HepG2 (cell line): ENCODE results near the gene APRT. TPM values are rescaled to one million over a fixed set of nuclear protein-coding genes. Genes with fewer than 3 reads are reported as not detected.

ENCODE experiments used
- EP300 ChIP-seq, 3 experiments: sonication (generic) in 1 of 3; formaldehyde crosslinking in 1 of 3; IDR thresholded peaks; 2 replicates each; pipeline versions ENCODE4 v1.5.1 to v1.6.1; 2011 to 2020; ENCODE audit warnings: low read depth in 2 of 3, low read length in 2 of 3, borderline replicate concordance in 1 of 3, improper control_type of control experiment in 1 of 3, mild to moderate bottlenecking in 1 of 3, missing genetic modification reagents in 1 of 3, moderate library complexity in 1 of 3
- FOSL2 ChIP-seq: sonication (generic); formaldehyde crosslinking; IDR thresholded peaks from 2 replicates; pipeline ENCODE4 v1.4.0; 2020; ENCODE audit warnings: missing genetic modification reagents
- FOXK1 ChIP-seq: sonication (generic); formaldehyde crosslinking; IDR thresholded peaks from 2 replicates; pipeline ENCODE4 v1.4.0; 2020; ENCODE audit warnings: low read depth, missing genetic modification reagents, borderline replicate concordance
- GABPB1 ChIP-seq: IDR thresholded peaks from 2 replicates; pipeline ENCODE4 v1.6.1; 2016; ENCODE audit warnings: mild to moderate bottlenecking, missing genetic modification reagents, moderate library complexity, missing compliant biosample characterization
- HNRNPK ChIP-seq: fragments of 200-400 bp; formaldehyde crosslinking; IDR thresholded peaks from 2 replicates; pipeline ENCODE4 v1.6.1; 2018; ENCODE audit warnings: low read length, low read depth, moderate library complexity, mild to moderate bottlenecking; ENCODE audit not compliant: poor library complexity, severe bottlenecking
- HOXA3 ChIP-seq: sonication (generic); formaldehyde crosslinking; IDR thresholded peaks from 2 replicates; pipeline ENCODE4 v1.5.0; 2020; ENCODE audit warnings: missing genetic modification reagents
- MAFG ChIP-seq: sonication (generic); formaldehyde crosslinking; IDR thresholded peaks from 2 replicates; pipeline ENCODE4 v1.5.1; 2020; ENCODE audit warnings: mild to moderate bottlenecking, missing genetic modification reagents
- NFYB ChIP-seq: sonication (generic); formaldehyde crosslinking; IDR thresholded peaks from 2 replicates; pipeline ENCODE4 v1.4.0; 2020; ENCODE audit warnings: missing genetic modification reagents
- RAD21 ChIP-seq: fragments of 450-650 bp; formaldehyde crosslinking; IDR thresholded peaks from 2 replicates; pipeline ENCODE4 v1.5.0; 2020; ENCODE audit warnings: mild to moderate bottlenecking
- SNAI1 ChIP-seq: sonication (generic); formaldehyde crosslinking; IDR thresholded peaks from 2 replicates; pipeline ENCODE4 v1.5.0; 2020; ENCODE audit warnings: mild to moderate bottlenecking, missing genetic modification reagents, borderline replicate concordance
- SOX5 ChIP-seq: IDR thresholded peaks from 2 replicates; pipeline ENCODE4 v1.6.1; 2016; ENCODE audit warnings: borderline replicate concordance
- SP4 ChIP-seq: sonication (generic); formaldehyde crosslinking; IDR thresholded peaks from 2 replicates; pipeline ENCODE4 v1.8.1; 2023; ENCODE audit warnings: mild to moderate bottlenecking, missing genetic modification reagents
- ZMYM4 ChIP-seq: sonication (generic); formaldehyde crosslinking; IDR thresholded peaks from 2 replicates; pipeline ENCODE4 v1.8.1; 2023; ENCODE audit warnings: mild to moderate bottlenecking, missing genetic modification reagents
- ZNF12 ChIP-seq: sonication (generic); formaldehyde crosslinking; IDR thresholded peaks from 2 replicates; pipeline ENCODE4 v1.5.0; 2020; ENCODE audit warnings: missing genetic modification reagents
- ZNF230 ChIP-seq: sonication (generic); formaldehyde crosslinking; IDR thresholded peaks from 2 replicates; pipeline ENCODE4 v1.4.0; 2020; ENCODE audit warnings: mild to moderate bottlenecking, missing genetic modification reagents
- ZNF484 ChIP-seq: sonication (generic); formaldehyde crosslinking; IDR thresholded peaks from 2 replicates; pipeline ENCODE4 v1.5.1; 2020; ENCODE audit warnings: mild to moderate bottlenecking, low read depth, missing genetic modification reagents, borderline replicate concordance
- ZNF550 ChIP-seq: sonication (generic); formaldehyde crosslinking; IDR thresholded peaks from 2 replicates; pipeline ENCODE4 v1.4.0; 2020; ENCODE audit warnings: mild to moderate bottlenecking, missing genetic modification reagents, borderline replicate concordance
- ZNF709 ChIP-seq: sonication (generic); formaldehyde crosslinking; IDR thresholded peaks from 2 replicates; pipeline ENCODE4 v1.5.0; 2020; ENCODE audit warnings: mild to moderate bottlenecking, missing genetic modification reagents
- ZNF747 ChIP-seq: sonication (generic); formaldehyde crosslinking; IDR thresholded peaks from 2 replicates; pipeline ENCODE4 v1.8.1; 2023; ENCODE audit warnings: missing genetic modification reagents, mild to moderate bottlenecking, borderline replicate concordance
- ZNF772 ChIP-seq: sonication (generic); formaldehyde crosslinking; IDR thresholded peaks from 2 replicates; pipeline ENCODE4 v1.5.0; 2020; ENCODE audit warnings: mild to moderate bottlenecking, missing genetic modification reagents
- ZNF788 ChIP-seq: sonication (generic); formaldehyde crosslinking; IDR thresholded peaks from 2 replicates; pipeline ENCODE4 v1.5.0; 2020; ENCODE audit warnings: mild to moderate bottlenecking, missing genetic modification reagents, borderline replicate concordance
- polyA plus RNA-seq, 8 experiments: library from polyadenylated mRNA; depleted of rRNA in 3 of 8; stranded (reverse) in 7 of 8; unstranded in 1 of 8; fragments of >200 nt; fragmentation: Illumina TruSeq in 4 of 8; extraction: Trizol in 4 of 8; gene quantifications; 2 replicates each; pipeline versions ENCODE4 v1.2.1 to v1.2.3, GENCODE V29; 2011 to 2016; ENCODE audit warnings: low read depth in 4 of 8, missing spikeins in 1 of 8, mixed read lengths in 1 of 8; ENCODE audit not compliant: insufficient read depth in 1 of 8
- total RNA-seq, 5 experiments: library from RNA; depleted of rRNA; stranded (reverse); fragments of >200 nt; fragmentation: Illumina TruSeq; extraction: Trizol; gene quantifications; 2 replicates each; pipeline ENCODE4 v1.2.3, GENCODE V29; 2016; ENCODE audit warnings: low read depth in 1 of 5
- TF ChIP-seq, protein P1 (sequence below): IDR thresholded peaks from 2 replicates; pipeline ENCODE4 v1.6.1; 2016
- TF ChIP-seq, protein P2 (sequence below): sonication (generic); formaldehyde crosslinking; conservative IDR thresholded peaks from 2 replicates; pipeline ENCODE4 v1.4.0; 2020; ENCODE audit warnings: missing genetic modification reagents
- TF ChIP-seq, protein P3 (sequence below): sonication (generic); formaldehyde crosslinking; IDR thresholded peaks from 2 replicates; pipeline ENCODE4 v1.5.0; 2020; ENCODE audit warnings: mild to moderate bottlenecking, missing genetic modification reagents

The APRT gene
- total and polyA plus RNA-seq, 2 of the 13 experiments (the other 11 are each of a cell fraction or from before 2014, with no cell fraction given) = 155 to 242 TPM

DNA sequence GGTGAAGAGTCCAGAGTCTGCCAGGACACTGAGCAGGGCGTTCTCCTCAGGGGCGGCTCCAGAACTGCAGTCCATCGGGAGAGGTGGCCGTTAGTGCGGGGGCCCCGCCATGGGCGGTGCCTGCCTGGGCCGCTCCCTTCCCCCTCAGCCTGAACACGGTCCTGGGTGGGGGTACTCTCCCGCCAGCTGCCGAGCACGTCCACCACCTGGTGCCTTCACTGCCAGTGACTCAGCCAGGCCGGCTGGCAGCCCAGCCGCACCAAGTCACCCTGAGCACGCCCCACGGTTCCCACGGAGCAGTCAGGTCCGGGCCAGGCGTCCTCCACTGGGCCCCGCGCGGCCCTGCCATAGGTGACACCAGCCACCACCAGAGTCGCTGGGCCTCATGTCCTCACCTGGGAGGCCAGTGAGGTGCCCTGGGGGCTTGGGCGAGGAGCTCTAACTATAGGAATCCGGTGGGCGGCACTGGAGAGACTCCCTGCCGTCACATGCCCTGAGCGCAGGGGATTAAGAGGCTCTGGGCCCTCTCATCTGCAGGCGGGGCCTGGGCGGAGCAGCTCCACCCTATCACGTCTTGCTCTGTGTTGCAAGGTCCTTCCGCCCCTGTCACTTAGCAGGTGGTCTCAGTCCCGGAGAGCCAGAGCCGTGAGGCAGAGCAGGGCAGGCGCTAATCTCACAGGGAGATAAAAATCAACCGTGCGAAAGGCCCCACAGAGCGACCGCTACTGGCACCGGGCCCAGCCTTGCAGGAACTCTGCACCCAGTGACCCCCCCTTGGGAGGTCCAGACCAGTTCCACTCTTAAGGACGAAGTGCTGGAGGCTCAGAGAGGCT is 41.1 kb downstream of the APRT start (continued):
- TF ChIP-seq, protein P1, sequence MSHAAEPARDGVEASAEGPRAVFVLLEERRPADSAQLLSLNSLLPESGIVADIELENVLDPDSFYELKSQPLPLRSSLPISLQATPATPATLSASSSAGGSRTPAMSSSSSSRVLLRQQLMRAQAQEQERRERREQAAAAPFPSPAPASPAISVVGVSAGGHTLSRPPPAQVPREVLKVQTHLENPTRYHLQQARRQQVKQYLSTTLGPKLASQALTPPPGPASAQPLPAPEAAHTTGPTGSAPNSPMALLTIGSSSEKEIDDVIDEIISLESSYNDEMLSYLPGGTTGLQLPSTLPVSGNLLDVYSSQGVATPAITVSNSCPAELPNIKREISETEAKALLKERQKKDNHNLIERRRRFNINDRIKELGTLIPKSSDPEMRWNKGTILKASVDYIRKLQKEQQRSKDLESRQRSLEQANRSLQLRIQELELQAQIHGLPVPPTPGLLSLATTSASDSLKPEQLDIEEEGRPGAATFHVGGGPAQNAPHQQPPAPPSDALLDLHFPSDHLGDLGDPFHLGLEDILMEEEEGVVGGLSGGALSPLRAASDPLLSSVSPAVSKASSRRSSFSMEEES = no peak; the same call in 1 of the 2 replicates
- peak; percentile 47 for TF ChIP-seq GABPB1 (CRISPR knock-in tag)
- peak; percentile 44; the same call in 1 of the 2 replicates for TF ChIP-seq ZNF788
- TF ChIP-seq SNAI1 (CRISPR knock-in tag) = no peak
- TF ChIP-seq ZNF550 (CRISPR knock-in tag) = no peak
- no peak for TF ChIP-seq MAFG (CRISPR knock-in tag)
- TF ChIP-seq ZNF709 (CRISPR knock-in tag) = no peak
- TF ChIP-seq FOSL2 (CRISPR knock-in tag) = peak; percentile 13; the same call in 1 of the 2 replicates
- no peak for TF ChIP-seq ZNF230 (CRISPR knock-in tag)
- TF ChIP-seq FOXK1 = peak; percentile 20; the same call in 1 of the 2 replicates
- peak; percentile 61; the same call in 1 of the 2 replicates for TF ChIP-seq ZNF772 (CRISPR knock-in tag)
- TF ChIP-seq, protein P2, sequence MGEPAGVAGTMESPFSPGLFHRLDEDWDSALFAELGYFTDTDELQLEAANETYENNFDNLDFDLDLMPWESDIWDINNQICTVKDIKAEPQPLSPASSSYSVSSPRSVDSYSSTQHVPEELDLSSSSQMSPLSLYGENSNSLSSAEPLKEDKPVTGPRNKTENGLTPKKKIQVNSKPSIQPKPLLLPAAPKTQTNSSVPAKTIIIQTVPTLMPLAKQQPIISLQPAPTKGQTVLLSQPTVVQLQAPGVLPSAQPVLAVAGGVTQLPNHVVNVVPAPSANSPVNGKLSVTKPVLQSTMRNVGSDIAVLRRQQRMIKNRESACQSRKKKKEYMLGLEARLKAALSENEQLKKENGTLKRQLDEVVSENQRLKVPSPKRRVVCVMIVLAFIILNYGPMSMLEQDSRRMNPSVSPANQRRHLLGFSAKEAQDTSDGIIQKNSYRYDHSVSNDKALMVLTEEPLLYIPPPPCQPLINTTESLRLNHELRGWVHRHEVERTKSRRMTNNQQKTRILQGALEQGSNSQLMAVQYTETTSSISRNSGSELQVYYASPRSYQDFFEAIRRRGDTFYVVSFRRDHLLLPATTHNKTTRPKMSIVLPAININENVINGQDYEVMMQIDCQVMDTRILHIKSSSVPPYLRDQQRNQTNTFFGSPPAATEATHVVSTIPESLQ (CRISPR knock-in tag) = no peak
- no peak for TF ChIP-seq ZNF12 (CRISPR knock-in tag)
- no peak for TF ChIP-seq ZNF747 (CRISPR knock-in tag)
- TF ChIP-seq ZMYM4 = peak; percentile 62
- TF ChIP-seq RAD21 (CRISPR knock-in tag) = no peak
- TF ChIP-seq HOXA3 (CRISPR knock-in tag) = peak; percentile 40; the same call in 1 of the 2 replicates
- TF ChIP-seq, protein P3, sequence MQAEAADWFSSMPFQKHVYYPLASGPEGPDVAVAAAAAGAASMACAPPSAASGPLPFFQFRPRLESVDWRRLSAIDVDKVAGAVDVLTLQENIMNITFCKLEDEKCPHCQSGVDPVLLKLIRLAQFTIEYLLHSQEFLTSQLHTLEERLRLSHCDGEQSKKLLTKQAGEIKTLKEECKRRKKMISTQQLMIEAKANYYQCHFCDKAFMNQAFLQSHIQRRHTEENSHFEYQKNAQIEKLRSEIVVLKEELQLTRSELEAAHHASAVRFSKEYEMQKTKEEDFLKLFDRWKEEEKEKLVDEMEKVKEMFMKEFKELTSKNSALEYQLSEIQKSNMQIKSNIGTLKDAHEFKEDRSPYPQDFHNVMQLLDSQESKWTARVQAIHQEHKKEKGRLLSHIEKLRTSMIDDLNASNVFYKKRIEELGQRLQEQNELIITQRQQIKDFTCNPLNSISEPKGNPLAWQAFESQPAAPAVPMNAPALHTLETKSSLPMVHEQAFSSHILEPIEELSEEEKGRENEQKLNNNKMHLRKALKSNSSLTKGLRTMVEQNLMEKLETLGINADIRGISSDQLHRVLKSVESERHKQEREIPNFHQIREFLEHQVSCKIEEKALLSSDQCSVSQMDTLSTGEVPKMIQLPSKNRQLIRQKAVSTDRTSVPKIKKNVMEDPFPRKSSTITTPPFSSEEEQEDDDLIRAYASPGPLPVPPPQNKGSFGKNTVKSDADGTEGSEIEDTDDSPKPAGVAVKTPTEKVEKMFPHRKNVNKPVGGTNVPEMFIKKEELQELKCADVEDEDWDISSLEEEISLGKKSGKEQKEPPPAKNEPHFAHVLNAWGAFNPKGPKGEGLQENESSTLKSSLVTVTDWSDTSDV (CRISPR knock-in tag) = 0 out of 2 replicates have a peak, but pooled peaks have one; percentile 84
- TF ChIP-seq HNRNPK = no peak
- TF ChIP-seq NFYB = no peak
- no peak for TF ChIP-seq EP300 (IDR thresholded peaks at IDR 0.05; ENCODE audit: low read depth in 2 of 2, low read length in 2 of 2)
- TF ChIP-seq EP300 (CRISPR knock-in tag; IDR thresholded peaks at IDR 0.05; ENCODE audit: borderline replicate concordance) = peak; percentile 19; the same call in 1 of the 2 replicates
- TF ChIP-seq ZNF484 (CRISPR knock-in tag) = no peak
- TF ChIP-seq SOX5 (CRISPR knock-in tag) = no peak
- TF ChIP-seq SP4 = peak; percentile 44; the same call in 1 of the 2 replicates
